ENCODE data around the gene LDLRAD4.

The LDLRAD4 gene

GRCh38 chr18:13539843-13540476 lies 321.4 kb downstream of the LDLRAD4 start:
- no peak for TF ChIP-seq CTCF (IDR thresholded peaks at IDR 0.05; ENCODE audit: low read depth, low read length, missing control alignments)
- in situ Hi-C loops (cut with HindIII; ENCODE audit: low sequenced_read_pairs) = no loop called here
- no peak overlapping the region for H3K4me3 ChIP-seq (ENCODE audit: low read depth, low read length)
- DNase-seq (ENCODE audit: low read depth) = no peak

DNA sequence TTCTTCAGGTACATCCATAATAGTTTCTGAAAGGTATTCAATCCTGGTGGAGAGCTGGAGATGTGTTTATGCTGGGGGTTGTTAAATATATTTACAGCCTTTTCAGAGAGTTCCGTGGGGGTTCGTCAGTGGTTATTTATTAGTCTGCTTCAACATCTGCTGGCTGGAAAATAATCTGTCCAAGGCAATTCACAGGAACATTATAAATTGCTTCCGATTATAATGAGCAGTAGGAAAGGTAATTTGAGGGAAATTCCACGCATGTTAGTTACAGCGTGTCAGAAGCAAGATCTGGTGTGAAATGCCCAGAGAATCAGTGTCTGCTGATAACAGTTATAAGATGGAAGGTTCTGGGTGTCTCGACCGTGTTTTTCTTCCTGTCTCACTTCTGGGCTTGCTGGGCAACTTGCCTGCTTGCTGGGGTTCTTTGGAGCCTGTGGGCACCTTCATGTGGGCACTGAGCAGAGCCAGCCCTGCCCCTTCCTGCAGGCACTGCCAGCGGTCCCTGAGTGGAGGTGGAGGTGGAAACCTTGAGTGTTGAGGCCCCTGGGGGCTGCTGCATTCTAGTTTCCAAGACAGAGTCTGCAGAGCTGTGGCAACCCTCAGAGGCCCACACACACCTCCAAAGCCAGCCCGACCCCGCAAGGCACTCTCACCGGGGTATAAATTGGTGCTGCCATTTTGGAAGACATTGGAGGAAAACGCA lies 322.1 kb downstream of the LDLRAD4 start:
- in situ Hi-C loops (cut with HindIII; ENCODE audit: low sequenced_read_pairs) = no loop called here
- no peak for DNase-seq (ENCODE audit: low read depth)
- H3K4me3 ChIP-seq (ENCODE audit: low read depth, low read length) = no peak overlapping the region
- no peak for TF ChIP-seq CTCF (IDR thresholded peaks at IDR 0.05; ENCODE audit: low read depth, low read length, missing control alignments)

DNA sequence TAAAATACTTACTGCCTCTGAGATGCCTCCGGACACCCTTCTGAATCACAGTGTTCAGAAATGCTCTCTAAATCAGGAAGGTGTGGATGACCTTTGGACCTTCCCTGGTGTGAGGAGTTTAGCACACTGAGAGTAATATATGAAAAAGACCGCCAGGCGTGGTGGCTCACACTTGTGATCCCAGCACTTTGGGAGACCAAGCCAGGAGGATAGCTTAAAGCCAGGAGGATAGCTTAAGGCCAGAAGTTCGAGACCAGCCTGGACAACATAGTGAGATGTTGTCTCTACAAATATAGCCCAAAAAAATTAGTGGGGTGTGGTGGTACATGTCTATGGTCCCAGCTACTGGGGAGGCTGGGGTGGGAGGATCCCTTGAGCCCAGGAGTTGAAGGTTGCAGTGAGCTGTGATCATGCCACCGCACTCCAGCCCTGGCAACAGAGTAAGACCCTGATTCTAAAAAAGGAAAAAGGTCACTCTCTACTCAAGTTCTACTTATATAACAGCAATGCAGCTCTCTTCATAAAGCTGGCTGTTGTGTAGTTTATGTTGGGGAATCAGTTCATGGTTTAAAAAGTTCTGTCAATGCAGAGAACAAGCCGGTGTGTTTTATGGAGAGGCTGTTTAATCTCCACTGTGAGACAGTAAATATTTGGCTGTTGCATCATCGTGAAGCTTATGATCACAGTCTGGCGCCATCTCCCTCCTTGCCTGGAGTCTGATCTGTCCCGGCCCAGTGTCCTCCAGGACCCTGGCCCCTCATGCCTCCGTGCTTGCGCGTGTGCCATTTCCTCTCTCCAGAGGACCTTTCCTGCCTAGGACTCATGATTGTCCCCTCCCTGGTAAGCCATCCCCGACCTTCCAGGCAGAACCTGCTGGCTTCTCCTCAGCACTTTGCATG lies 323.3 kb downstream of the LDLRAD4 start:
- in situ Hi-C loops (cut with HindIII; ENCODE audit: low sequenced_read_pairs) = no loop called here
- H3K4me3 ChIP-seq (ENCODE audit: low read depth, low read length) = no peak overlapping the region
- DNase-seq (ENCODE audit: low read depth) = no peak
- TF ChIP-seq CTCF (IDR thresholded peaks at IDR 0.05; ENCODE audit: low read depth, low read length, missing control alignments) = no peak

- TF ChIP-seq CTCF (IDR thresholded peaks at IDR 0.05; ENCODE audit: low read depth, low read length, missing control alignments) = no peak
- in situ Hi-C loops (cut with HindIII; ENCODE audit: low sequenced_read_pairs) = no loop called here
- no peak overlapping the region for H3K4me3 ChIP-seq (ENCODE audit: low read depth, low read length)
- no peak for DNase-seq (ENCODE audit: low read depth)
Observed at GRCh38 chr18:13542520-13542847, 323.9 kb downstream of the LDLRAD4 start.

GRCh38 chr18:13543144-13543543 lies 324.6 kb downstream of the LDLRAD4 start:
- in situ Hi-C loops (cut with HindIII; ENCODE audit: low sequenced_read_pairs) = no loop called here
- no peak overlapping the region for H3K4me3 ChIP-seq (ENCODE audit: low read depth, low read length)
- no peak for TF ChIP-seq CTCF (IDR thresholded peaks at IDR 0.05; ENCODE audit: low read depth, low read length, missing control alignments)
- DNase-seq (ENCODE audit: low read depth) = no peak

GRCh38 chr18:13543811-13544732 lies 325.5 kb downstream of the LDLRAD4 start:
- no peak for TF ChIP-seq CTCF (IDR thresholded peaks at IDR 0.05; ENCODE audit: low read depth, low read length, missing control alignments)
- in situ Hi-C loops (cut with HindIII; ENCODE audit: low sequenced_read_pairs) = no loop called here
- no peak for DNase-seq (ENCODE audit: low read depth)
- no peak overlapping the region for H3K4me3 ChIP-seq (ENCODE audit: low read depth, low read length)

All from astrocyte of the cerebellum (primary cell).